Activated T-cell treated with anti-CD3 and anti-CD28 coated beads, Interleukin-2, amount 50 U/mL, for 72 hours (primary cell): ENCODE results near the gene SYTL1. TPM values are rescaled to one million over a fixed set of nuclear protein-coding genes. Genes with fewer than 3 reads are reported as not detected.

Source experiments
- ATAC-seq, 2 donors: fragments of 150-1000 bp; cut with Tn5 transposase; replicated peaks in 1 of 2; 2 replicates each; pipeline ENCODE4 v1.10.0; 2021; ENCODE audit warnings: moderate library complexity in 2 of 2, mild to moderate bottlenecking in 1 of 2
- DNase-seq, 2 donors: peaks; one replicate each; pipeline ENCODE4 v3.0.0; 2021 to 2022; ENCODE audit warnings: mixed read lengths in 1 of 2
- H3K27ac Mint-ChIP-seq: one replicate; pipeline ENCODE4 v1.8.0; 2022; ENCODE audit warnings: mild to moderate bottlenecking, moderate library complexity, mixed read lengths
- H3K27me3 Mint-ChIP-seq: one replicate; pipeline ENCODE4 v1.8.0; 2022; ENCODE audit warnings: low read depth, mixed read lengths
- H3K36me3 Mint-ChIP-seq, 2 donors: one replicate each; pipeline ENCODE4 v1.8.0; 2022; ENCODE audit warnings: mixed read lengths in 2 of 2, mild to moderate bottlenecking in 1 of 2; ENCODE audit not compliant: insufficient read depth in 2 of 2
- H3K4me1 Mint-ChIP-seq: one replicate; pipeline ENCODE4 v1.8.0; 2022; ENCODE audit warnings: low read depth, mixed read lengths
- H3K4me3 Mint-ChIP-seq, 2 donors: one replicate each; pipeline ENCODE4 v1.8.0; 2022; ENCODE audit warnings: mild to moderate bottlenecking in 2 of 2, mixed read lengths in 2 of 2, moderate library complexity in 2 of 2
- H3K9me3 Mint-ChIP-seq, 2 donors: one replicate each; pipeline ENCODE4 v1.8.0; 2022; ENCODE audit warnings: mixed read lengths in 2 of 2
- total RNA-seq, 2 donors: library from RNA; stranded (reverse); gene quantifications; one replicate each; pipeline ENCODE4 v1.2.3, GENCODE V29; 2022

SYTL1 gene
- total RNA-seq, 2 donors from 2014 or later: 73.1 to 89.9 TPM

DNA sequence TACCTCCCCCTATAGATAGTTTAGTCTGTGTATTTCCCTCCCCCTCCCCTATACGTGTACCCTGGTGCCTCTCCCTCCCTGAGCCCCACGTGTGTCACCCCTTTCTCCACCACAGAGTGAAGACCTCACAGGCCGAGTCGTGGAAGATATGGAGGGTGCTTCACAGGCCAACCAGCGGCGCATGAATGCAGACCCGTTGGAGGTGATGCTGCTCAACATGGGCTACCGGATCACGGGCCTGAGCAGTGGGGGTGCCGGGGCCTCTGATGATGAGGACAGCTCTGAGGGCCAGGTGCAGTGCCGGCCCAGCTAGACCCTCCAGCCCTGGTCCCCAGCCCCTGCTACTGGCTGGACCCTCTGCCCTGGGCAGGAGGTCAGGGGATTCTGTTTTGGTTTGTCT, 35.8 kb upstream of the SYTL1 start:
- Mint-ChIP-seq H3K36me3 (no peaks in the 10 kb centered on the region), H3K4me3 (no peak overlapping the region), H3K27me3 (no peaks in the 10 kb centered on the region), H3K27ac (no peak overlapping the region), H3K4me1 (no peaks in the 10 kb centered on the region), H3K9me3 (no peaks in the 10 kb centered on the region)
- ATAC-seq (no peak), DNase-seq (no peak)

DNA sequence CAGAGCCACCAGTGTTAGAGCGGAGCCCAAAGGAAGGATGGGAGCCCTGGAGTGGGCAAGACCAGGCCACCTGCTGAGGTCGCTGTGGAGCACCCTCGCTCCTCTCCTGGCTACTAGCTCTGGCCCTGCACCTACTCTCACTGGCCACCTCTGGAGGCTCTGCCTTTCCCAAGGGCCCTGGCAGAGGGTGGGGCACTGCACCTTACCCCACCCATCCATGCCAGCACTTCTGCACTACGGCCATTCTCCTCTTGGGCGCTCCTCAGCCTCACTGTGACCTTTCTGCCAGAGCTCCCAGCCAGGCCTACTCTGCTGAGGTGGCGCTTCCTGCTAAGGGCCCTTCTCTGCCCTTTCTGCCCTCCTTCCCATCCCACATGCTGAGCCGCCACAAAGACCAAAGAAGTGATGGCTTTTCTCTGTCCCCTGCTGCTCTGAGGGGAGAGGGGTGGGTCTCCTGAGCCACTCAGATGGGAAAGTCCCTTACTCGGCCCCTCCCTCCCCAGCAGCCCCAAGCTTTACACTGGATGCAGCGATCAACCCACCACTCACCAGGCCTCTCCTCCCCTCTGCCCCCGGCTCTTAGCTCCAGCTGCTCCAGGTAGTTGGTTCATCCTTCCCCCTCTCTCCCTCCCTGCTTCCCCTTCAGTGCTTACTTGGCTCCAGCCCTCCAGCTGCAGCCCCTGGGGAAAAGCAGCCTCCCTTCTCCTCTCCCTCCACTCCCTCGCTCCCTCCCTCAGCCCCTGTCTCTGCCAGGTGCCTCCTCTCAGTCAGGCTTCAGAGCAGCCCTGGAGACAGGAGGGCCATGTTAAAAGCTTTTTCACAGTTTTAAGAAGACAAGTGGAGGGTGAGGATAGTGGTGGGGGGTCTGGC, 34.7 kb upstream of the SYTL1 start:
- Mint-ChIP-seq H3K27me3 (no peaks in the 10 kb centered on the region), H3K27ac (no peak overlapping the region), H3K4me3 (no peak overlapping the region), H3K36me3 (no peaks in the 10 kb centered on the region), H3K9me3 (no peaks in the 10 kb centered on the region), H3K4me1 (no peaks in the 10 kb centered on the region)
- DNase-seq: no peak
- ATAC-seq: no peak

DNA sequence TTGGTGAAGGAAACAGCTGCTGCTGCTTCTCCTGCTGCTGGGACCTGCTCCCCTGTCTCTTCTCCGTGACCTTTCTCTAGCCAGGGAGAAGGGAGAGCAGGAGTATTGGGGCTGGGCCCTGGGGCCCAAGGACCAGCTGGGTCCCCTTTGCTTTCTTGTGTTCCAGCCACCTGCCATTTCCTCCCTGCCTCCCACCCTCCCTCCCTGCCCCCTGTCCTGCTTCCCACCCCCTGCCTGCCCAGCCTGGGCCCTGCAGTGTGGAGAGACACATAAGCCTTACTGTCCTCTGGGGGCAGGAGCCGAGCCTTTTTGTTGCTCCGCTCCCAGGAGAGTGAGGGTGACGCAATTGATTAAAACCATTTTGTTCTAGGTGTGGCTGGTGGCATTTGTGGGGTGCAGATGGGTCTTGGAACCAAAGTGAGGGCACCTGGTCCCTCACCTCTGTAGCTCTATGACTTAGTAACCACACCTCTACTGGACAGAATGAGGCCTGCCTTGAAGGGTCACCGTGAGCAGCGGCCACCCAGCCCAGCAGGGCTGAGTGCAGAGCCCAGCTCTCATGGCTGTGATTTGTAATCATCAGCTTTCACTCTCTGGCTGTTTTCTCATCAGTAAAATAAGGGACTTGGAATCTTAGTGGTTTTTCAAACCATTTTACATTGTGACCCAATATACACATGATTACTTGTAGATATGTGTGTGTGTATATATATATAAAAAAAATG, 33.8 kb upstream of the SYTL1 start:
- Mint-ChIP-seq H3K9me3 (no peaks in the 10 kb centered on the region), H3K27me3 (no peaks in the 10 kb centered on the region), H3K4me1 (no peaks in the 10 kb centered on the region), H3K27ac (no peak overlapping the region), H3K36me3 (no peaks in the 10 kb centered on the region), H3K4me3 (no peak overlapping the region)
- DNase-seq (no peak), ATAC-seq (no peak)

DNA sequence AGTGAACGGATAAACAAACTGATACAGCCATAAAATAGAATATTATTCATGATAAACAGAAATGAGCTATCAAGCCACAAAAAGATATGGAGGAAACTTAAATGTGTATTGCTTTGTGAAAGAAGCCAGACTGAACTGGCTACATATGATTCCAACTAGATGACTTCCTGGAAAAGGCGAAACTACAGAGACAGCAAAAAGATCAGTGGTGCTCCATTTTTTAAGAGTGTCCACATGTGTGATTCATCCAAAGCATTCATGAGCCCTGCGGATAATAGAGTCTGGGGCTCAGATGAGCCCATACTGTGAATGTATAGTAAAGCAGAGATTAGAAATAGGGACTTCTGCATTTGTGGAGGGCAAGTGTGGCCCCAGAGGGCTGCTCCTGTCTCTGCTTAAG, 27.7 kb upstream of the SYTL1 start:
- H3K9me3 Mint-ChIP-seq: no peaks in the 10 kb centered on the region
- no peak for DNase-seq
- H3K36me3 Mint-ChIP-seq: no peaks in the 10 kb centered on the region
- no peaks in the 10 kb centered on the region for H3K27me3 Mint-ChIP-seq
- no peak overlapping the region for H3K27ac Mint-ChIP-seq
- no peak for ATAC-seq
- H3K4me3 Mint-ChIP-seq: no peak overlapping the region
- H3K4me1 Mint-ChIP-seq: no peaks in the 10 kb centered on the region

DNA sequence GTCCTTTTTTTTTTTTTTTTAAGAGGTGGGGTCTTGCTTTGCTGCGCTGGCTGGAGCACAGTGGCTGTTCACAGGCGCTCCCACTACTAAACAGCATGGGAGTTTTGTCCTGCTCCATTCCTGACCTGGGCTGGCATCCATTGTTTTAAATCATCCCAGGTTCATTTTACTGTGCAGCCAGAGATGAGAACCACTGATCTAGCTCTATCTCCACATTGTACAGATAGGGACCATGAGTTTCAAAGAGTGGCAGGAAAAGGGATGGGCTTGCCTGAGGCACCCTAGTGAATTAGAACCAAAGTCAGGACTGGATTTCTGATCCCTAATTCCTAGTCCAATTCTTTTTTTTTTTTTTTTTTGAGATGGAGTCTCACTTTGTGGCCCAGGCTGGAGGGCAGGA, 27.1 kb upstream of the SYTL1 start:
- Mint-ChIP-seq H3K27ac (no peak overlapping the region), H3K27me3 (no peaks in the 10 kb centered on the region), H3K9me3 (no peaks in the 10 kb centered on the region), H3K4me1 (no peaks in the 10 kb centered on the region), H3K4me3 (no peak overlapping the region), H3K36me3 (no peaks in the 10 kb centered on the region)
- ATAC-seq (no peak), DNase-seq (no peak)

DNA sequence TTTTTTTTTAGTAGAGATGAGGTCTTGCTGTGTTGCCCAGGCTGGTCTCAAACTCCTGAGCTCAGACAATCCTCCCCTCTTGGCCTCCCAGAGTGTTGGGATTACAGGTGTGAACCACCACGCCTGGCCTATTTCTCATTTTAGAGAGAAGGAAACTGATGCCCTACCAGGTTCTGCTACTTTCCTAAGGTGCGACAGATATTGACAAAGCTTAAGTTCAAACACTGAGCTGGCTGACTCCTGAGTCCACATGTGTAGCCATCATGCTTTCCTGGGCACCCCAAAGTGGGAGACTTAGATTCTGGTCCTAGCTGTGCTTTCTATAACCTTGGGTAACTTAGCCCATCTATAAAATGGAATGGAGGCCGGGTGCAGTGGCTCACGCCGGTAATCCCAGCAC, 25.0 kb upstream of the SYTL1 start:
- no peak for ATAC-seq
- Mint-ChIP-seq H3K27me3 (no peaks in the 10 kb centered on the region), H3K36me3 (no peaks in the 10 kb centered on the region), H3K4me1 (no peaks in the 10 kb centered on the region), H3K27ac (no peak overlapping the region), H3K9me3 (no peaks in the 10 kb centered on the region), H3K4me3 (no peak overlapping the region)
- no peak for DNase-seq

DNA sequence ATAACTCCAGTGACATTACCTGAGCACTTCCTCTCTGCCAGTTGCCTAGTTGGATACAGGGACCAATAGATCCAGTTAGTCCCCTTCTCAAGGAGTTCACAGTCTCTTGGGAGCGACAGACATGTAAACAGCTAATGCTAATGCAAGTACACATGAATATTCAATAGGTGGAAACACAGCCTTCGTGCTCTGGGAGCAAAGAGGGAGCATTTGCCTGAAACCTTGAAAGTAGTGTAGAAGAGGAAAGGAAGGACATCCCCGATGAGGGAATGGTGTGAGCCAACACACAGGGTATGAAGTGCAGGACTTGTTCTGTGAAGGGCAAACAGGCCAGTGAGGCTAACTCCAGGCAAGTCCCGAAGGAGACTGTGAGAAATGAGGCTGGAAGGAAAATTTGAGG, 23.7 kb upstream of the SYTL1 start:
- H3K27me3 Mint-ChIP-seq: no peaks in the 10 kb centered on the region
- no peak overlapping the region for H3K27ac Mint-ChIP-seq
- no peak overlapping the region for H3K4me3 Mint-ChIP-seq
- H3K36me3 Mint-ChIP-seq: peaks cover 0 to 3% of the 10 kb centered on the region in 2 donors
- no peaks in the 10 kb centered on the region for H3K9me3 Mint-ChIP-seq
- no peak for ATAC-seq
- no peak for DNase-seq
- peaks cover 1% of the 10 kb centered on the region for H3K4me1 Mint-ChIP-seq

DNA sequence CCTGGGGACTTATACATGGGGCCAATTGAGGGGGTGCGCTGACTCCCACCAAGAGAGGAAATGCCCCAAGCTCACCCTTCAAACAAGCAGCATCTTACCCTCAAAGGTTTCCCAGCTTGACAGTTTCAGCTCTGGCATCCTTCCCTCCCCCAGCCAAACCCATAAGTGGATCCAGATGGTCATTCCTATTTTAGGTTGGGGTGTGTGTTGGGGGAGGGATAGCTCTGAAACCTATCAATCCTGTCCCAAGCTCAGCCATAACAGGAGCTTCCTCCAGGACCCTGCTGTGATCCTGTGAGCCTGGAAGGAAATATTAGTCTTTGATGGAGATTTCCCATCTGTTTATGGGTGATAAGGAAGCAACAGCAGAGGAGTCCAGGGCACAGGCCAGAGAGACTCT, 23.2 kb upstream of the SYTL1 start:
- no peak overlapping the region for H3K27ac Mint-ChIP-seq
- peaks cover 6% of the 10 kb centered on the region for H3K4me1 Mint-ChIP-seq
- no peak for ATAC-seq
- no peak for DNase-seq
- H3K4me3 Mint-ChIP-seq: no peak overlapping the region
- H3K36me3 Mint-ChIP-seq: peaks cover 0 to 3% of the 10 kb centered on the region in 2 donors
- H3K27me3 Mint-ChIP-seq: no peaks in the 10 kb centered on the region
- H3K9me3 Mint-ChIP-seq: no peaks in the 10 kb centered on the region

DNA sequence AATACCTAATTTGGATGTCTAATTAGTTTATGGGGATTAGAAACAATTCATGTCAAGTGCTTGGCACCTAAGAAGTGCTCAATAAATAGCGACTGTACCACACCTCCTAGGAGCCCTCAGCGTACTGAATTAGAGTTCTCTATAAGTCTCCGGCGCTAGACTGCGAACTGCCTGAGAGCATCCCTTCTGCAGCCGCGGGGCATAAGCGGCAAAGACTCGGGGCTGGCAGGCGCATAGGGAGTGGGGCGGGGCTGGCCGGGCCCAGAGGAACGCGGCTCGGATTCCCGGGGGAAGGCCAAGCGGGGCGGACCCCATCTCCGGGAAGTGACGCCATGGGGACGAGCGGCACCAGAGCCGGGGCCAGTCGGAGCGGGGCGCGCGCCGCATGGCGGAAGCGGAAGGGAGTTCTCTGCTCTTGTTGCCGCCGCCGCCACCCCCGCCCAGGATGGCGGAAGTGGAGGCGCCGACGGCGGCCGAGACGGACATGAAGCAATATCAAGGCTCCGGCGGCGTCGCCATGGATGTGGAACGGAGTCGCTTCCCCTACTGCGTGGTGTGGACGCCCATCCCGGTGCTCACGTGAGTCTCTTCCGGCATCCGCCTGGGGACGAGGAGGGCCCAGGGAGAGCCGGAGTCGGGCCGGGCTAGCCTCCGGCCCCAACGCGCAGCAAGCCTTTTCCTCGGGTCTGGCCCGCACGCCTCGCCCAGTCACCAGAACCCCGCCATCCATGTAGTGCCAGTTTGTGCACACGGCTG, 19.8 kb upstream of the SYTL1 start, which contains the start of gene TMEM222:
TMEM222 (plus strand) TSS at position 351 of the 756 bp plus-strand sequence; CDS start at position 386, 35 bp downstream.
- Mint-ChIP-seq H3K4me1 (peaks cover 35% of the 10 kb centered on the region), H3K36me3 (peaks cover 3 to 5% of the 10 kb centered on the region in 2 donors), H3K27ac (peak within 1 kb of the TSS; percentile 95), H3K27me3 (no peaks in the 10 kb centered on the region), H3K9me3 (no peaks in the 10 kb centered on the region), H3K4me3 (peak within 1 kb of the TSS; percentile 96)
- ATAC-seq (peak; percentile 97), DNase-seq (peak; percentile 99)

DNA sequence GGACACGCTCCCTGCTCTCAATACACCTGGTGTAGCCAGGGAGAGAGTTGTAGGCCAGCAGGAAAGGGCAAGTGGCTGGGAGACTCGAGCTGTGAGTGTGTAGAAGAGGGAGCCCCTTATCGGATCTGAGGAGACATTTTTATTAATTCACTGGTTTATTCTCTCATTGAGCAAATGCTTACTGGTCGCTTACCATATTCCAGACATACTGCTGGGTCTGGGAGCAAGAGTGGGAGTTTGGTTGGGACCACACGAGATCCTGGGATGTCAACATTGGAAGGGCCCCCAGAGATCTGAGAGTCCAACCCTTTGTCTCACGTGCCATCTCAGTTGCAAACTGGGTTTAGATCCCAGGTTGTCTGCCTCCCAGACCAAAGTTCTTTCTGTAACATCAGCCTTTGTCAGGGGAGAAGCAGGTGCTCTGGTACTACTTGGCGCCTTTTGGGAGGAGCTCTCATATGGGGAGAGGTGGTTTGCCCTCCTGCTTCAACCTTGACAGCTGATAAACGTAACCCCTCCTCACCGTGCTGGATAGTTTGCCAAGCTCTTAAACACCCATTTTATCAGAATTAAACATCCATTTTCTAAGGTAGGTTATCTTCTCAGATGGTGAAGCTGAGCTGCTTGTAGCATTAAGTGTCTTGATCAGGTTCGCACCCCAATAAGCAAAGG, 19.1 kb upstream of the SYTL1 start:
- DNase-seq (no peak), ATAC-seq (no peak)
- peaks cover 39% of the 10 kb centered on the region for H3K4me1 Mint-ChIP-seq
- peak overlapping the region; percentile 96 for H3K4me3 Mint-ChIP-seq
- peaks cover 3 to 5% of the 10 kb centered on the region in 2 donors for H3K36me3 Mint-ChIP-seq
- H3K27ac Mint-ChIP-seq: peak overlapping the region; percentile 95
- H3K27me3 Mint-ChIP-seq: no peaks in the 10 kb centered on the region
- H3K9me3 Mint-ChIP-seq: no peaks in the 10 kb centered on the region

DNA sequence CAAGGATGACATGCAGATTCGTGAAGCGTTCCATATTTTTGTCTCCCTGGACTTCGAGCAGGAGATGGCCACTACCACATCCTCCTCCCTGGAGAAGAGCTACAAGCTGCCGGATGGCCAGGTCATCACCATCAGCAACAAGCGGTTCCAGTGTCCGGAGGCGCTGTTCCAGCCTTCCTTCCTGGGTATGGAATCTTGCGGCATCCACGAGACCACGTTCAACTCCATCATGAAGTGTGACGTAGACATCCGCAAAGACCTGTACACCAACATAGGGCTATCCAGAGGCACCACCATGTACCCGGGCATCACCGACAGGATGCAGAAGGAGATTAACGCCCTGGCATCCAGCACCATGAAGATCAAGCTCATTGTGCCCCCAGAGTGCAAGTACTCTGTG, 16.5 kb upstream of the SYTL1 start:
- peaks cover 56% of the 10 kb centered on the region for H3K4me1 Mint-ChIP-seq
- H3K4me3 Mint-ChIP-seq: no peak overlapping the region
- ATAC-seq (no peak), DNase-seq (no peak)
- no peaks in the 10 kb centered on the region for H3K9me3 Mint-ChIP-seq
- H3K27ac Mint-ChIP-seq: no peak overlapping the region
- no peaks in the 10 kb centered on the region for H3K27me3 Mint-ChIP-seq
- peaks cover 3 to 11% of the 10 kb centered on the region in 2 donors for H3K36me3 Mint-ChIP-seq

DNA sequence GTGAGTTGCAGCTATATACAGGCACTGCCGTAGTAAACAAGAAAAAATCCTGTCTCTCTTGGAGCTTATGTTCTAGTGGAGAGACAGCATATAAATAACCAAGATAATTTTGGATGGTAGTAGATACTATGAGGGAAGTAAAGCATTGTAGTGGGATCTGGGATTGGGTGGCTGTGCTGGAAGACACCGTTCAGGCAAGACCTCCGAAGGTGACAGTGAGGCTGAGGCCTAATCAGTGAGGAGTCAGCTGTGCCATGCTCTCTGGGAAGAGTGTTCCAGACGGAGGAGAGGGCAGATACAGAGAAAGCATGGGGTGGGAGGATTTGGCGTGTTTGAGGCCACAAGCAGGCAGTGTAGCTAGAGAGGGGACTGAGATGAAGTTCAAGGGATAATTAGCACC, 13.9 kb upstream of the SYTL1 start:
- H3K36me3 Mint-ChIP-seq: peaks cover 0 to 17% of the 10 kb centered on the region in 2 donors
- no peaks in the 10 kb centered on the region for H3K9me3 Mint-ChIP-seq
- DNase-seq (no peak), ATAC-seq (no peak)
- H3K4me1 Mint-ChIP-seq: peaks cover 61% of the 10 kb centered on the region
- no peak overlapping the region for H3K4me3 Mint-ChIP-seq
- H3K27ac Mint-ChIP-seq: no peak overlapping the region
- H3K27me3 Mint-ChIP-seq: no peaks in the 10 kb centered on the region
